NCI-H1694 (cell line): ENCODE measurements around the gene USPL1.
"Not testable (repeated sequence)": the region's sequence is repeated elsewhere in the genome, so short reads cannot be mapped to it uniquely, and the experiment has no call there.

Experiments
- DNase-seq: peaks from one replicate; lab custom pipeline; 2025; lab: John Stamatoyannopoulos, UW

USPL1 gene

GRCh38 chr13:30617315-30618185, at the start of gene USPL1:
Gene USPL1, plus strand, starts transcription at chr13:30617920. Its CDS starts 3,221 bp downstream, at chr13:30621141.
- DNase-seq, result peak; percentile 96

- no peak for DNase-seq
Observed at GRCh38 chr13:30569901-30570576, 47.7 kb upstream of the USPL1 start.

- no peak for DNase-seq
Observed at GRCh38 chr13:30570691-30571090, 47.0 kb upstream of the USPL1 start.

- DNase-seq, result no peak
Observed at GRCh38 chr13:30572859-30573275, 44.9 kb upstream of the USPL1 start.

- no peak for DNase-seq
Observed at GRCh38 chr13:30576528-30576927, 41.2 kb upstream of the USPL1 start.

- no peak for DNase-seq
Observed at GRCh38 chr13:30577401-30577852, 40.3 kb upstream of the USPL1 start.

GRCh38 chr13:30580852-30581502, 36.7 kb upstream of the USPL1 start:
- DNase-seq, result no peak

GRCh38 chr13:30581582-30581981, 36.1 kb upstream of the USPL1 start:
- DNase-seq, result no peak

GRCh38 chr13:30584051-30584731, 33.5 kb upstream of the USPL1 start:
- no peak for DNase-seq

- no peak for DNase-seq
Observed at GRCh38 chr13:30585748-30586262, 31.9 kb upstream of the USPL1 start.

GRCh38 chr13:30587231-30587630, 30.5 kb upstream of the USPL1 start:
- no peak for DNase-seq

GRCh38 chr13:30587739-30588138, 30.0 kb upstream of the USPL1 start:
- DNase-seq, result no peak

GRCh38 chr13:30593001-30593400, 24.7 kb upstream of the USPL1 start:
- DNase-seq, result no peak

- DNase-seq, result no peak
Observed at GRCh38 chr13:30600496-30600895, 17.2 kb upstream of the USPL1 start.

- no peak for DNase-seq
Observed at GRCh38 chr13:30601836-30602235, 15.9 kb upstream of the USPL1 start.

- DNase-seq, result no peak
Observed at GRCh38 chr13:30605052-30605451, 12.7 kb upstream of the USPL1 start.

- DNase-seq, result not testable (repeated sequence)
Observed at GRCh38 chr13:30607186-30607585, 10.5 kb upstream of the USPL1 start.

GRCh38 chr13:30607908-30608307, 9.8 kb upstream of the USPL1 start:
- no peak for DNase-seq

- DNase-seq, result no peak
Observed at GRCh38 chr13:30608364-30608763, 9.4 kb upstream of the USPL1 start.

- DNase-seq, result no peak
Observed at GRCh38 chr13:30610311-30610710, 7.4 kb upstream of the USPL1 start.

GRCh38 chr13:30615481-30615865, 2.2 kb upstream of the USPL1 start:
- DNase-seq, result no peak
